Activated T-cell treated with anti-CD3 and anti-CD28 coated beads, Interleukin-2, amount 50 U/mL, for 72 hours (primary cell): ENCODE measurements around the gene TRIM14. TPM values are rescaled to one million over a fixed set of nuclear protein-coding genes. Genes with fewer than 3 reads are reported as not detected.

Experiments
- ATAC-seq, 2 donors: fragments of 150-1000 bp; cut with Tn5 transposase; replicated peaks in 1 of 2; 2 replicates each; pipeline ENCODE4 v1.10.0; 2021; ENCODE audit warnings: moderate library complexity in 2 of 2, mild to moderate bottlenecking in 1 of 2
- DNase-seq, 2 donors: peaks; one replicate each; pipeline ENCODE4 v3.0.0; 2021 to 2022; ENCODE audit warnings: mixed read lengths in 1 of 2
- H3K27ac Mint-ChIP-seq: one replicate; pipeline ENCODE4 v1.8.0; 2022; ENCODE audit warnings: mild to moderate bottlenecking, moderate library complexity, mixed read lengths
- H3K27me3 Mint-ChIP-seq: one replicate; pipeline ENCODE4 v1.8.0; 2022; ENCODE audit warnings: low read depth, mixed read lengths
- H3K36me3 Mint-ChIP-seq, 2 donors: one replicate each; pipeline ENCODE4 v1.8.0; 2022; ENCODE audit warnings: mixed read lengths in 2 of 2, mild to moderate bottlenecking in 1 of 2; ENCODE audit not compliant: insufficient read depth in 2 of 2
- H3K4me1 Mint-ChIP-seq: one replicate; pipeline ENCODE4 v1.8.0; 2022; ENCODE audit warnings: low read depth, mixed read lengths
- H3K4me3 Mint-ChIP-seq, 2 donors: one replicate each; pipeline ENCODE4 v1.8.0; 2022; ENCODE audit warnings: mild to moderate bottlenecking in 2 of 2, mixed read lengths in 2 of 2, moderate library complexity in 2 of 2
- H3K9me3 Mint-ChIP-seq, 2 donors: one replicate each; pipeline ENCODE4 v1.8.0; 2022; ENCODE audit warnings: mixed read lengths in 2 of 2
- total RNA-seq, 2 donors: library from RNA; stranded (reverse); gene quantifications; one replicate each; pipeline ENCODE4 v1.2.3, GENCODE V29; 2022

The TRIM14 gene
- total RNA-seq, 2 donors from 2014 or later = 41.6 to 41.7 TPM

DNA sequence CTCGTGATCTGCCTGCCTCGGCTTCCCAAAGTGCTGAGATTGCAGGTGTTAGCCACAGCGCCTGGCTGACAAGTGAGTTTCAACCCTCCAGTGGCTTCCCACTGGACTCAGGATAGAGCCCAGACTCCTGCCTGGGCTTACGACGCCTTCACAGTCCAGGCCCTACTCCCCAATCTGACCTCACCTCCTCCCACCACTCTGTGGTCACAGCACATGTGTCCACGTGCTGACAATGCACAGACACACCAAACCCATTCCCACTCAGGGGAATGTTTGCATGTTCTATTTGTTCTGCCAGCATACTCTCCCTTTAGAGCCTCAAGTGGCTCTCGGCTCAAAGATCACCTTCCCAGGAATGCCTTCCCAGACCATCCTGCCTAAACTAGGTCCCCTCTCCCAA, 31.1 kb upstream of the TRIM14 start:
- H3K27me3 Mint-ChIP-seq = no peaks in the 10 kb centered on the region
- no peak overlapping the region for H3K4me3 Mint-ChIP-seq
- no peaks in the 10 kb centered on the region for H3K4me1 Mint-ChIP-seq
- DNase-seq (no peak), ATAC-seq (no peak)
- no peaks in the 10 kb centered on the region for H3K9me3 Mint-ChIP-seq
- H3K36me3 Mint-ChIP-seq = no peaks in the 10 kb centered on the region
- no peak overlapping the region for H3K27ac Mint-ChIP-seq

DNA sequence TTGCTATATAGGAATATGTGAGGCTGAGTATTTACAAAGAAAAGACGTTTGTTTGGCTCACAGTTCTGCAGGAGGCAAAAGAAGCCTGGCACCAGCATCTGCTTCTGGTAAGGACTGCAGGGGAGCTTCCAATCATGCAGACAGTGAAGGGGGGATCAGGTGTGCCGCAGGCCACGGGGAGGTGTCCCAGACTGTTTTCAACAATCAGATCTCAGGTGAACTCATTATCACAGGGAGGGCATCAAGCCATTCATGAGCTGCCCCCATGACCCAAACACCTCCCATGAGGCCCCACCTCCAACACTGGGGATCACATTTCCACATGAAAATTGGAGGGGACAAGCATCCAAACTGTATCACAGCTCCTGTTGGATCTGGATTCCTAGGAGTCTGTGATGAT, 30.4 kb upstream of the TRIM14 start:
- Mint-ChIP-seq H3K9me3 (no peaks in the 10 kb centered on the region), H3K27ac (no peak overlapping the region), H3K4me3 (no peak overlapping the region), H3K4me1 (no peaks in the 10 kb centered on the region), H3K27me3 (no peaks in the 10 kb centered on the region), H3K36me3 (no peaks in the 10 kb centered on the region)
- ATAC-seq (no peak), DNase-seq (no peak)

GRCh38 chr9:98148486-98148885, 29.5 kb upstream of the TRIM14 start:
- no peak overlapping the region for H3K4me3 Mint-ChIP-seq

GRCh38 chr9:98147582-98147981, 28.6 kb upstream of the TRIM14 start:
- Mint-ChIP-seq H3K27me3 (no peaks in the 10 kb centered on the region), H3K4me1 (no peaks in the 10 kb centered on the region), H3K27ac (no peak overlapping the region), H3K4me3 (no peak overlapping the region), H3K9me3 (no peaks in the 10 kb centered on the region), H3K36me3 (no peaks in the 10 kb centered on the region)
- ATAC-seq (no peak), DNase-seq (no peak)

More at GRCh38 chr9:98148486-98148885, 29.5 kb upstream of the TRIM14 start:
- H3K27me3 Mint-ChIP-seq = no peaks in the 10 kb centered on the region
- no peaks in the 10 kb centered on the region for H3K9me3 Mint-ChIP-seq
- no peak for DNase-seq
- no peaks in the 10 kb centered on the region for H3K4me1 Mint-ChIP-seq
- H3K27ac Mint-ChIP-seq = no peak overlapping the region
- H3K36me3 Mint-ChIP-seq = no peaks in the 10 kb centered on the region
- no peak for ATAC-seq

- no peaks in the 10 kb centered on the region for H3K9me3 Mint-ChIP-seq
- H3K36me3 Mint-ChIP-seq = no peaks in the 10 kb centered on the region
Measured at GRCh38 chr9:98146101-98146991, 27.3 kb upstream of the TRIM14 start.

DNA sequence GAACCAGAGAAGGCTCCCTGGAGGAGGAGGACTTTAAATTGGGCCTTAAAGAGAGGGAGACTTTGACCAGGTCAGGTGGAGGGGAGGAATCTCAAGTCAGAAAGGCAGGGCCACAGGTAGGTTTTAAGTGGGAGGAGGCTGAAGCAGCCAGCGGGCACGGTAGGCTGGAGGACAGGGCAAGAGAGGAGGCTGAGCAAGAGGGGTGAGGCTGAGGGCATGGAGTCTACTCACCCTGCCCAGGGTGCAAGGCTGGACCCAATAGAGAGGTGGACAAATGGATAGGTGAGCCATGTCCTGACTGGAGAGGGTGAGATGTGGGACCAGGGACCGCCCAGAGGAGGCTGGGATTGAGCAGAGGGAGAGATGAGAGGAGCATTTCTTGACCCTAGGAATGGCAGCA, 25.6 kb upstream of the TRIM14 start:
- H3K36me3 Mint-ChIP-seq = no peaks in the 10 kb centered on the region
- no peaks in the 10 kb centered on the region for H3K4me1 Mint-ChIP-seq
- H3K9me3 Mint-ChIP-seq = no peaks in the 10 kb centered on the region
- H3K27me3 Mint-ChIP-seq = no peaks in the 10 kb centered on the region
- H3K4me3 Mint-ChIP-seq = no peak overlapping the region
- no peak overlapping the region for H3K27ac Mint-ChIP-seq
- ATAC-seq = no peak
- no peak for DNase-seq

More at GRCh38 chr9:98146101-98146991, 27.3 kb upstream of the TRIM14 start:
- Mint-ChIP-seq H3K4me3 (no peak overlapping the region), H3K27ac (no peak overlapping the region), H3K27me3 (no peaks in the 10 kb centered on the region), H3K4me1 (no peaks in the 10 kb centered on the region)
- no peak for ATAC-seq
- DNase-seq = no peak

DNA sequence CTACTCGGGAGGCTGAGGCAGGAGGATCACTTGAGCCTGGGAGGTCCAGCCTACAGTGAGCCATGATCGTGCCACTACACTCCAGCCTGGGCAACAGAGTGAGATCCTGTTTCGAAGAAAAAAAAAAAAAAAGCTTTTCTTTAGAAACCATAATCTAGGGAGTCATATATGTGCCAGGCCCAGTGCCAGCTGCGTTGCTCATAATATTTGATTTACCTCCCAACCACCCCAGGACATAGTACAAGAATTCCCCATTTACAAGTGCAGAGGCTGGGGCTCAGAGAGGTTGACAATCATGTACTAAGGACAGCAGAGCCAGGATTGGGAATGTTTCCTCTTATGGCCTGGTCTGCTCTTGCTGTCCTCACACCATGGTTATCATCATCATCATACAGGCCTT, 25.1 kb upstream of the TRIM14 start:
- Mint-ChIP-seq H3K36me3 (no peaks in the 10 kb centered on the region), H3K9me3 (no peaks in the 10 kb centered on the region), H3K4me1 (no peaks in the 10 kb centered on the region), H3K27ac (no peak overlapping the region), H3K4me3 (no peak overlapping the region), H3K27me3 (no peaks in the 10 kb centered on the region)
- ATAC-seq (no peak), DNase-seq (no peak)

DNA sequence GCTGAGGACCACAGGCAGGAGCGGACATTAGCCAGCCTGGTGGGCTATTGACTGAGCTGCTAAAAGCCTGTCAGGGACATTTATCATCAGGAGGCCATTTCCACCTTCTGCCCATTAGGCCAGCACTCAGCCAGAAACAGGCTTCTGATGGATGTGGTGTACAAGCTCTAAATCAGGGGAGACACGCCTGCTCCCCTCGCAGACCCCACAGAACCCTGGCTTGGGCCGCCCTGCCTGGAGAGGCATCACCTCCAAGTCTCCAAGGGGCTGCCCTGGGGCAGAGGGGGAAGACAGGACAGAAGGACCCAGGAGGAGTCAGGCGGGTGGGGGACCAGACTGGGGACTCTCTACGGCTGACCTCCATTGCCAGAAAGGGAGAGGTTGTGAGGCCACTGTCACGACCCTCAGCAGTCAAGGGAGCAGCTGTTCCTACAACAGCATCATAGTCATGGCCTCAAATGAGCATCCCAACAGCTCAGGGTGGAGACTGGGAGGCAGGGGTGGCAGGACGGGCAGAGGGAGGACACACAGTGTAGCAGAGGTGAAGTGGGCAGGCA, 24.0 kb upstream of the TRIM14 start:
- DNase-seq = no peak

DNA sequence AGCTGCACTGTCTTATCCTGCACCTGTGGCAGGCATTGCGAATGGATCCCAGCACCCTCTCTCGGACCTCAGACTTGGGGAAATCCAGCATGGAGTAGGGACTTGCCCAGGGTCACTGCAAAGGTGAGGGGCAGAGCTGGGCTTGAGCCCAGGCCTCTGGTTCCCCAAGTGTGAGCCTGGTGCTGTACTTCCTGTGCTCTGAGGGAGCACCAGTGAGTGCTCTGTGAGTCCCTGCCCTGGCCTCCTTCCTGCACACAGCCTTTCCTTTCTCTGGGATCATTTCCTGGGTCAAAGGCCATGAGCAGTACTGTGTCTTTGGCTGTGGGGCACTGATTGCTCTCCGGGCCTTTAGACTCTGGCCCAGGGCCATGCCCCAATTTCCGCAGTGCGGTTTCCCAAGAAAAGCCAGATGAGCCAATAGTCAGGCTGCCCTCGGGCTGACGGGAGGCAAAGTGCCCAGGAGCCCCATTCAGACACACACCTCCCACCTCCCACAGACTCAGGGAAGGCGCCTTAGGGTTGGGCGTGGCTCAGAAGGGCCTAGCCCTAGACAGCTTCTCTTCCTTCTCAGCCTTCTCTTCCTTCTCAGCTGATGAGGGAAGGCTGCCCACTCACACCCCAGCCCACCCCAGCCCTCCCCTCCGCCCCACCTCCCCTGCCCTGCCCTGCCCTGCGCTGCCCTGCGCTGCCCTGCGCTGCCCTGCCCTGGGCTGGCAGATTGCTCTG, 23.3 kb upstream of the TRIM14 start:
- Mint-ChIP-seq H3K27me3 (no peaks in the 10 kb centered on the region), H3K36me3 (no peaks in the 10 kb centered on the region), H3K4me3 (no peak overlapping the region), H3K4me1 (no peaks in the 10 kb centered on the region), H3K9me3 (no peaks in the 10 kb centered on the region), H3K27ac (no peak overlapping the region)
- DNase-seq (no peak), ATAC-seq (no peak)

More for the DNA sequence above, 24.0 kb upstream of the TRIM14 start:
- no peak overlapping the region for H3K27ac Mint-ChIP-seq
- H3K9me3 Mint-ChIP-seq = no peaks in the 10 kb centered on the region
- no peak for ATAC-seq
- H3K4me1 Mint-ChIP-seq = no peaks in the 10 kb centered on the region
- H3K36me3 Mint-ChIP-seq = no peaks in the 10 kb centered on the region
- no peak overlapping the region for H3K4me3 Mint-ChIP-seq
- H3K27me3 Mint-ChIP-seq = no peaks in the 10 kb centered on the region

DNA sequence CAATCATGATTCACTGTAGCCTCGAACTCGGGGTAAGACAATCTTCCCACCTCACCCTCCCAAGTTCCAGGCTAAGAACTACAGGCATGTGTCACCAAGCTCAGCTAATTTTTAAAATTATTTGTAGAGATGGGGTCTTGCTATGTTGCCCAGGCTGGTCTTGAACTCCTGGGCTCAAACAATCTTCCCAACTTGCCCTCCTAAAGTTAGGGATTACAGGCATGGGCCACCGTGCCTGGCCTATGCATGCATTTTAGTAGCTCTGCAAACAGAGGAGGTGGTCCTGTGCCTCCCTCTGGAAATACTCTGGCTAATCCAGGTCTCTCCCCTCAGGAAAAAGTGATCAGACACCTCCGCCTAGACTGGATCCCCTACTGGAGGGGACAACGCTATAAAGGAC, 21.5 kb upstream of the TRIM14 start:
- H3K9me3 Mint-ChIP-seq = no peaks in the 10 kb centered on the region
- H3K27ac Mint-ChIP-seq = no peak overlapping the region
- ATAC-seq (no peak), DNase-seq (no peak)
- H3K27me3 Mint-ChIP-seq = no peaks in the 10 kb centered on the region
- H3K36me3 Mint-ChIP-seq = no peaks in the 10 kb centered on the region
- no peak overlapping the region for H3K4me3 Mint-ChIP-seq
- H3K4me1 Mint-ChIP-seq = no peaks in the 10 kb centered on the region

- Mint-ChIP-seq H3K27ac (no peak overlapping the region), H3K9me3 (no peaks in the 10 kb centered on the region)
- no peak for ATAC-seq
Measured at GRCh38 chr9:98136489-98136888, 17.5 kb upstream of the TRIM14 start.

GRCh38 chr9:98135938-98136337, 16.9 kb upstream of the TRIM14 start:
- DNase-seq (no peak), ATAC-seq (no peak)
- Mint-ChIP-seq H3K4me3 (no peak overlapping the region), H3K9me3 (no peaks in the 10 kb centered on the region), H3K27ac (no peak overlapping the region), H3K36me3 (no peaks in the 10 kb centered on the region), H3K4me1 (peaks cover 5% of the 10 kb centered on the region), H3K27me3 (no peaks in the 10 kb centered on the region)

More at GRCh38 chr9:98136489-98136888, 17.5 kb upstream of the TRIM14 start:
- Mint-ChIP-seq H3K36me3 (no peaks in the 10 kb centered on the region), H3K27me3 (no peaks in the 10 kb centered on the region), H3K4me1 (peaks cover 5% of the 10 kb centered on the region), H3K4me3 (no peak overlapping the region)
- no peak for DNase-seq

GRCh38 chr9:98135558-98135934, 16.5 kb upstream of the TRIM14 start:
- Mint-ChIP-seq H3K36me3 (no peaks in the 10 kb centered on the region), H3K27ac (no peak overlapping the region)
- ATAC-seq = no peak

More at GRCh38 chr9:98135558-98135934, 16.5 kb upstream of the TRIM14 start:
- no peak overlapping the region for H3K4me3 Mint-ChIP-seq
- DNase-seq = no peak
- H3K4me1 Mint-ChIP-seq = peaks cover 5% of the 10 kb centered on the region
- H3K9me3 Mint-ChIP-seq = no peaks in the 10 kb centered on the region
- no peaks in the 10 kb centered on the region for H3K27me3 Mint-ChIP-seq
